ENCODE measurements around the gene CTNND2.

GRCh38 chr5:11873587-11873986 is 30.7 kb downstream of the CTNND2 start:
- TF ChIP-seq CTCF (IDR thresholded peaks at IDR 0.05; ENCODE audit: low read length) (no peak), EZH2 (optimal IDR thresholded peaks at IDR 0.05; ENCODE audit: low read depth, low read length) (no peak)
